ENCODE measurements around the gene TMPRSS2. TPM values are rescaled to one million over a fixed set of nuclear protein-coding genes. Genes with fewer than 3 reads are reported as not detected.
A peak's percentile ranks its signal among the peaks of the same experiment; 100 is the strongest.

Gene TMPRSS2
- total RNA-seq: not detected

GRCh38 chr21:41507521-41508414 is at the start of gene TMPRSS2:
Gene TMPRSS2, minus strand, starts transcription at chr21:41508158. Its CDS starts 10,025 bp downstream, at chr21:41498133.
- Histone ChIP-seq H3K27ac (peak within 1 kb of the TSS in 1 of 4 donors; percentile 51), H3K4me3 (peak within 1 kb of the TSS in 2 of 4 donors; percentile 23 to 33), H3K4me1 (peaks cover 0 to 20% (median 2%) of the 10 kb centered on the region in 4 donors), H3K9me3 (no peaks in the 10 kb centered on the region), H3K27me3 (peaks cover 0 to 52% of the 10 kb centered on the region in 2 donors), H3K36me3 (no peaks in the 10 kb centered on the region)
- WGBS, 2 donors: 2 to 3% methylated on average over 44 to 63 of the region's 85 CpGs
- no peak for DNase-seq (ENCODE audit: low spot score in 2 of 2)
- TF ChIP-seq POLR2A (IDR thresholded peaks at IDR 0.05): no peak

- Histone ChIP-seq H3K36me3 (no peaks in the 10 kb centered on the region), H3K4me1 (peaks cover 0 to under 1% (median 0%) of the 10 kb centered on the region in 4 donors), H3K27ac (no peak overlapping the region), H3K9me3 (no peaks in the 10 kb centered on the region), H3K4me3 (no peak overlapping the region), H3K27me3 (no peaks in the 10 kb centered on the region)
- 69 to 79% methylated on average over 1 of the region's 1 CpG for WGBS, 2 donors
- no peak for DNase-seq (ENCODE audit: low spot score in 2 of 2)
- no peak for TF ChIP-seq POLR2A (IDR thresholded peaks at IDR 0.05)
- TF ChIP-seq EP300 (IDR thresholded peaks at IDR 0.05): no peak
- TF ChIP-seq CTCF (IDR thresholded peaks at IDR 0.05): no peak
These were observed 47.1 kb upstream of the TMPRSS2 start for GRCh38 chr21:41555057-41555456.

- TF ChIP-seq CTCF (IDR thresholded peaks at IDR 0.05) (no peak), EP300 (IDR thresholded peaks at IDR 0.05) (no peak), POLR2A (IDR thresholded peaks at IDR 0.05) (no peak)
- H3K36me3 ChIP-seq: no peaks in the 10 kb centered on the region
- H3K27ac ChIP-seq: no peak overlapping the region
- H3K4me1 ChIP-seq: no peaks in the 10 kb centered on the region
- no peak for DNase-seq (ENCODE audit: low spot score in 2 of 2)
- peaks cover 0 to 3% of the 10 kb centered on the region in 2 donors for H3K27me3 ChIP-seq
- 88 to 92% methylated on average over 6 of the region's 6 CpGs for WGBS, 2 donors
- no peak overlapping the region for H3K4me3 ChIP-seq
- no peaks in the 10 kb centered on the region for H3K9me3 ChIP-seq
These were observed 44.3 kb upstream of the TMPRSS2 start for GRCh38 chr21:41552254-41552653.

- no peaks in the 10 kb centered on the region for H3K9me3 ChIP-seq
- DNase-seq (ENCODE audit: low spot score in 2 of 2): no peak
- WGBS, 2 donors: 75 to 76% methylated on average over 8 of the region's 8 CpGs
- TF ChIP-seq EP300 (IDR thresholded peaks at IDR 0.05) (no peak), POLR2A (IDR thresholded peaks at IDR 0.05) (no peak), CTCF (IDR thresholded peaks at IDR 0.05) (no peak)
- H3K4me3 ChIP-seq: no peak overlapping the region
- H3K27ac ChIP-seq: no peak overlapping the region
- no peaks in the 10 kb centered on the region for H3K36me3 ChIP-seq
- peaks cover 0 to 3% of the 10 kb centered on the region in 2 donors for H3K27me3 ChIP-seq
- H3K4me1 ChIP-seq: no peaks in the 10 kb centered on the region
These were observed 40.8 kb upstream of the TMPRSS2 start for GRCh38 chr21:41548781-41549180.

- Histone ChIP-seq H3K36me3 (no peaks in the 10 kb centered on the region), H3K27ac (no peak overlapping the region), H3K9me3 (no peaks in the 10 kb centered on the region), H3K27me3 (peaks cover 0 to 3% of the 10 kb centered on the region in 2 donors), H3K4me1 (no peaks in the 10 kb centered on the region), H3K4me3 (no peak overlapping the region)
- 95 to 96% methylated on average over 3 of the region's 3 CpGs for WGBS, 2 donors
- no peak for TF ChIP-seq CTCF (IDR thresholded peaks at IDR 0.05)
- no peak for TF ChIP-seq EP300 (IDR thresholded peaks at IDR 0.05)
- TF ChIP-seq POLR2A (IDR thresholded peaks at IDR 0.05): no peak
- DNase-seq (ENCODE audit: low spot score in 2 of 2): no peak
These were observed 39.2 kb upstream of the TMPRSS2 start for GRCh38 chr21:41547111-41547510.
